ENCODE results near the gene BECN2. TPM values are rescaled to one million over a fixed set of nuclear protein-coding genes. Genes with fewer than 3 reads are reported as not detected.

BECN2 gene
- total and polyA plus RNA-seq, 8 donors, result not detected

DNA sequence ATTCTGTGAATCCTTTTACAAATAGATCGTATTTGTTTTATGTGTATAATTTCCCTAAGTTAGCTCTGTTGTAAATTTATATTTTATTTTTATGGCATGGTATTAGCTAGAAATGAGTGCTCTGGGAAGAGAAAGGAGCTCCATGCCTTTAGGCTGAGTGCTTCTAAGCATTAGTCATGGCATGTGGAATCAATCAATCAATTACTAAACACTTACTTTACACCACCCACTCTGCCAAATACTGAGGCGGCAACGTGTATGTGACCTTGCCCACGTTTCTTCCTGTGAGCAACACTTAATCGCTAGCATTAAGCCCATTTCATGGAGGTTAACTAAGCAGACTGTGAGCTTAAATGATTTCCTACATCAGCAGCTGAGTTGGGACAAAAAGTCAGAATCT is 7.2 kb upstream of the BECN2 start:
- H3K36me3 ChIP-seq, result no peaks in the 10 kb centered on the region
- no peak for DNase-seq
- no peak overlapping the region for H3K4me3 ChIP-seq
- H3K9me3 ChIP-seq, result no peaks in the 10 kb centered on the region
- ATAC-seq, result no peak
- intact Hi-C loops (cut with DNase I), result no loop called here
- no peak for TF ChIP-seq CTCF (IDR thresholded peaks at IDR 0.05)
- H3K4me1 ChIP-seq, result no peaks in the 10 kb centered on the region
- no peak overlapping the region for H3K27ac ChIP-seq
- H3K27me3 ChIP-seq, result no peaks in the 10 kb centered on the region

- no peak for ATAC-seq
- DNase-seq, result peak in 1 of 4 donors; percentile 13
- Histone ChIP-seq H3K4me1 (no peaks in the 10 kb centered on the region), H3K27ac (no peak overlapping the region), H3K4me3 (no peak overlapping the region), H3K36me3 (no peaks in the 10 kb centered on the region), H3K27me3 (no peaks in the 10 kb centered on the region), H3K9me3 (no peaks in the 10 kb centered on the region)
- no peak for TF ChIP-seq CTCF (IDR thresholded peaks at IDR 0.05)
- intact Hi-C loops (cut with DNase I), result no loop called here
Measured at GRCh38 chr1:241962153-241962552, 4.6 kb downstream of the BECN2 start.

DNA sequence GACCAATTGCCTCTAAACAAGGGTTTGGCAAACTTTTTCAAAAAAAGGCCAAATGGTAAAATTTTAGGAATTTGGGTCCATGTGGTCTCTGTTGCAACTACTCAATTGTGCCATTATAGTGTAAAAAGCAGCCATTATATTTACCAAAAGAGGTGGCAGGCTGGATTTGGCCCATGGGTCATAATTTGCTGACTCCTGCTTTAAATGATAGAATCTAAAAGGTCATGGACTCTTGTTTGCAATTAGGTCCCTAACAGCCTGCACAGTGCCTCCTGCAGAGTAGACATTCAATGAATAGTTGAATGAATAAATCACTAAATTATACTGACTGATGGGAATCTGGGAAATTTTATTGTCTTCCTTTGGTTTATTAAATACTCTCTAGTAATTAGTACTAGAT is 6.2 kb downstream of the BECN2 start:
- DNase-seq, result no peak
- intact Hi-C loops (cut with DNase I), result no loop called here
- Histone ChIP-seq H3K27ac (no peak overlapping the region), H3K9me3 (no peaks in the 10 kb centered on the region), H3K27me3 (no peaks in the 10 kb centered on the region), H3K4me3 (no peak overlapping the region), H3K36me3 (no peaks in the 10 kb centered on the region), H3K4me1 (no peaks in the 10 kb centered on the region)
- TF ChIP-seq CTCF (IDR thresholded peaks at IDR 0.05), result no peak
- no peak for ATAC-seq

DNA sequence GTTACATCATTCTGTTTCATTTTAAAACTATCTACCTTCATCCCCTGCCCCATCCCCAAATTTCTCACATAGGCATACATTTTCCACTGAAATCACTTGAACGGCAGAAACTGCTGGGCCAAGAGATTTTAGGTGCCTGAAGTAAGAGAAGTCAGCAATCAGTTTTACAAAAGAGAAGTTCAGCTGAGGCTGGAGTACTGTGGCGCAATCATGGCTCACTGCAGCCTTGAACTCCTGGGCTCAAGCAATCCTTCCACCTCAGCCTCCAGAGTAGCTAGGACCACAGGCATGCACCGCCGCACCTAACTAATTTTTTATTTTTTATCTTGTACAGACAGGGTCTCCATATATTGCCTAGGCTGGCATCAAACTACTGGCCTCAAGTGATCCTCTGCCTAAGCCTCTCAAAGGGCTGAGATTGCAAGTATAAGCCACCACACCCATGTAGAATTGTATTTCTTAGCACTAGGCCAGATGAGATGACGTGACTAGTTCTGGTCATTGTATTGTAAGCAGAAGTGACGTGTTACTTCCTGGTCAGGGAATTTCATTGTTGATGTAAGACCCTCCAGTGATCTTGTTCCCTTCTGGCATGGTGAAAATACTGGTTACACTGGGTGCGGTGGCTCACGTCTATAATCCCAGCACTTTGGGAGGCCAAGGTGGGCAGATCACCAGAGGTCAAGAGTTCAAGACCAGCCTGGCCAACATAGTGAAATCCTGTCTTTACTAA is 7.1 kb downstream of the BECN2 start:
- no peak overlapping the region for H3K27ac ChIP-seq
- H3K36me3 ChIP-seq, result no peaks in the 10 kb centered on the region
- H3K27me3 ChIP-seq, result no peaks in the 10 kb centered on the region
- H3K9me3 ChIP-seq, result no peaks in the 10 kb centered on the region
- no peak for TF ChIP-seq CTCF (IDR thresholded peaks at IDR 0.05)
- intact Hi-C loops (cut with DNase I), result no loop called here
- H3K4me3 ChIP-seq, result no peak overlapping the region
- DNase-seq (peak in 1 of 4 donors; percentile 36), ATAC-seq (peak; percentile 44)
- no peaks in the 10 kb centered on the region for H3K4me1 ChIP-seq

GRCh38 chr1:241968611-241969010 is 11.0 kb downstream of the BECN2 start:
- Histone ChIP-seq H3K9me3 (no peaks in the 10 kb centered on the region), H3K4me1 (no peaks in the 10 kb centered on the region), H3K27me3 (no peaks in the 10 kb centered on the region), H3K36me3 (no peaks in the 10 kb centered on the region), H3K4me3 (no peak overlapping the region), H3K27ac (no peak overlapping the region)
- intact Hi-C loops (cut with DNase I), result no loop called here
- TF ChIP-seq CTCF (IDR thresholded peaks at IDR 0.05), result no peak
- no peak for ATAC-seq
- DNase-seq, result peak in 1 of 4 donors; percentile 36
